GM12801 (cell line): ENCODE results near the gene DKK2.

ENCODE experiments used
- CTCF ChIP-seq: IDR thresholded peaks from one replicate; pipeline ENCODE4 v1.5.1; 2011; ENCODE audit warnings: control low read depth; ENCODE audit not compliant: insufficient read length; ENCODE audit errors: extremely low read depth

Gene DKK2

GRCh38 chr4:107009196-107009968 is 26.7 kb downstream of the DKK2 start:
- TF ChIP-seq CTCF = no peak

- TF ChIP-seq CTCF = no peak
Measured at GRCh38 chr4:107008115-107008514, 28.0 kb downstream of the DKK2 start.

GRCh38 chr4:107006218-107006617 is 29.9 kb downstream of the DKK2 start:
- TF ChIP-seq CTCF = no peak

GRCh38 chr4:106996490-106996889 is 39.6 kb downstream of the DKK2 start:
- TF ChIP-seq CTCF = no peak

- TF ChIP-seq CTCF = no peak
Measured at GRCh38 chr4:106993827-106994226, 42.3 kb downstream of the DKK2 start.

- TF ChIP-seq CTCF = no peak
Measured at GRCh38 chr4:106987311-106987710, 48.8 kb downstream of the DKK2 start.

GRCh38 chr4:106986486-106986885 is 49.6 kb downstream of the DKK2 start:
- TF ChIP-seq CTCF = no peak
